ENCODE measurements around the gene MAT2B.

DNA sequence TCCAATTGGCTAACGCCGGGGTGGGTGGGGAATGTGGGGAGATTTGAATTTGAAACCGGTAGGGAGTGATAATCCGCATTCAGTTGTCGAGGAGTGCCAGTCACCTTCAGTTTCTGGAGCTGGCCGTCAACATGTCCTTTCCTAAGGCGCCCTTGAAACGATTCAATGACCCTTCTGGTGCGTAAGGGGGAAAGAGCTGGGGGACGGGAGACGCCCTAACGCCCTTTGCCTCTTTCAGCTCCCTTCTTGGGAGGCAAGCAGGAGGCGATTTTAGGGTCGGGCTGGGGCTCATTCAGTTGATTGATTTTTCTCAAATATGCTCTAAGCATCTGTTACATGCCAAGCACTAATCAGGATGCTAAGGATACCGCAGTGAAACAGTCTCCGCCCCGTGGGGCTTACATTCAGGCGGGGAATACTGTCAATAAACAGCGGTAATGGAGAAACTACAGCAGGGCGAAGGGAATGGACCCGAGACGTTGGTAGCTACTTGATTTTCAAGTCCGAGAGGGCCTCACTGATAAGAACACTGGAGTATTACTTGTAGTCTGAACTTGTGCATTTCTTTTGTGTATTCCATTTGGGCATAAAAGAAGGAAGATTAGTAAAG, 44.8 kb upstream of the MAT2B start, which contains the start of gene HMMR:
- no peak for TF ChIP-seq SUZ12 (IDR thresholded peaks at IDR 0.05; ENCODE audit: extremely low read depth, insufficient read depth, insufficient read length)
- TF ChIP-seq YY1 (IDR thresholded peaks at IDR 0.05; ENCODE audit: insufficient read depth, insufficient read length), result no peak
- TF ChIP-seq ZNF274 (IDR thresholded peaks at IDR 0.05; ENCODE audit: low read depth, low read length), result no peak
